Hepatocyte (in vitro differentiated cells): ENCODE data around the gene BIRC2. TPM values are rescaled to one million over a fixed set of nuclear protein-coding genes. Genes with fewer than 3 reads are reported as not detected.
A peak's percentile ranks its signal among the peaks of the same experiment; 100 is the strongest.
"Not testable (repeated sequence)": the region's sequence is repeated elsewhere in the genome, so short reads cannot be mapped to it uniquely, and the experiment has no call there.

Experiments used
- DNase-seq: peaks from one replicate; pipeline ENCODE4 v3.0.0-alpha.2; 2016; ENCODE audit warnings: low spot score
- H2AFZ ChIP-seq: fragments of 200-600 bp; sonication (generic); 2 replicates; pipeline ENCODE4 v1.6.0; 2016; ENCODE audit warnings: antibody characterized with exemption, mild to moderate bottlenecking
- H3K27ac ChIP-seq: fragments of 200-600 bp; sonication (generic); 2 replicates; pipeline ENCODE4 v1.5.1; 2016; ENCODE audit warnings: mild to moderate bottlenecking
- H3K27me3 ChIP-seq: fragments of 200-600 bp; sonication (generic); 2 replicates; pipeline ENCODE4 v1.6.1; 2016
- H3K36me3 ChIP-seq: fragments of 200-600 bp; sonication (generic); replicated peaks from 2 replicates; pipeline ENCODE4 v1.5.1; 2016; ENCODE audit warnings: low read depth; ENCODE audit not compliant: insufficient read depth
- H3K4me1 ChIP-seq: fragments of 200-600 bp; sonication (generic); 2 replicates; pipeline ENCODE4 v1.5.1; 2016; ENCODE audit warnings: mild to moderate bottlenecking, moderate library complexity; ENCODE audit not compliant: insufficient read depth
- H3K4me2 ChIP-seq: fragments of 200-600 bp; sonication (generic); 2 replicates; pipeline ENCODE4 v1.6.0; 2016
- H3K4me3 ChIP-seq: fragments of 200-600 bp; sonication (generic); 2 replicates; pipeline ENCODE4 v1.5.1; 2016; ENCODE audit warnings: mild to moderate bottlenecking
- H3K79me2 ChIP-seq: fragments of 200-600 bp; sonication (generic); 2 replicates; pipeline ENCODE4 v1.6.0; 2017; ENCODE audit warnings: mild to moderate bottlenecking
- H3K9me2 ChIP-seq: fragments of 200-600 bp; sonication (generic); replicated peaks from 2 replicates; pipeline ENCODE4 v1.6.0; 2017; ENCODE audit warnings: mild to moderate bottlenecking; ENCODE audit not compliant: insufficient read depth
- H3K9me3 ChIP-seq: fragments of 200-600 bp; sonication (generic); 2 replicates; pipeline ENCODE4 v1.5.1; 2016; ENCODE audit warnings: low read depth, mild to moderate bottlenecking
- H4K20me1 ChIP-seq: fragments of 200-600 bp; sonication (generic); 2 replicates; pipeline ENCODE4 v1.6.0; 2016; ENCODE audit warnings: mild to moderate bottlenecking; ENCODE audit not compliant: insufficient read depth, poor library complexity, severe bottlenecking
- CTCF ChIP-seq: fragments of 200-600 bp; sonication (generic); IDR thresholded peaks from 2 replicates; pipeline ENCODE4 v1.5.1; 2016; ENCODE audit warnings: antibody characterized with exemption, mild to moderate bottlenecking; ENCODE audit not compliant: poor library complexity
- EZH2 ChIP-seq: fragments of 200-600 bp; sonication (generic); IDR thresholded peaks from 2 replicates; pipeline ENCODE4 v1.6.1; 2016; ENCODE audit warnings: antibody characterized with exemption, mild to moderate bottlenecking, borderline replicate concordance
- EZH2phosphoT487 ChIP-seq: fragments of 200-600 bp; sonication (generic); IDR thresholded peaks from one replicate; pipeline ENCODE4 v1.6.1; 2018; ENCODE audit warnings: antibody characterized with exemption, mild to moderate bottlenecking, low read depth, moderate library complexity; ENCODE audit not compliant: unreplicated experiment, severe bottlenecking
- WGBS: methylation state at CpG from one replicate; pipeline ENCODE4 v1.1.6; 2016; ENCODE audit warnings: low lambda C conversion rate; ENCODE audit errors: missing lambda C conversion rate; 5-methylcytosine and 5-hydroxymethylcytosine counted together
- polyA plus RNA-seq: library from polyadenylated mRNA; unstranded; fragments of >200 nt; fragmentation: Nextera tagmentation; extraction: Ambion mirVana; gene quantifications from 2 replicates; pipeline ENCODE4 v1.2.1, GENCODE V29; 2016
- total RNA-seq: library from RNA; depleted of rRNA; stranded (reverse); fragments of >200 nt; gene quantifications from 2 replicates; pipeline ENCODE4 v1.2.3, GENCODE V29; 2014

BIRC2 gene
- total RNA-seq (85.7 and 96.8 TPM in 2 replicates), polyA plus RNA-seq (37.7 and 42.1 TPM in 2 replicates)

- Histone ChIP-seq H3K4me2 (peak within 1 kb of the TSS; percentile 82), H3K9me2 (no peaks in the 10 kb centered on the region), H3K36me3 (no peaks in the 10 kb centered on the region), H3K9me3 (no peaks in the 10 kb centered on the region), H2AFZ (peak within 1 kb of the TSS; percentile 79), H3K79me2 (peaks cover 49% of the 10 kb centered on the region), H3K4me1 (peaks cover 15% of the 10 kb centered on the region), H4K20me1 (peaks cover 13% of the 10 kb centered on the region), H3K4me3 (peak within 1 kb of the TSS; percentile 77), H3K27me3 (no peaks in the 10 kb centered on the region), H3K27ac (peak within 1 kb of the TSS; percentile 99)
- TF ChIP-seq EZH2phosphoT487 (no peak), CTCF (peak; percentile 78), EZH2 (no peak)
- 1% methylated on average over 63 of the region's 77 CpGs for WGBS
- peak; percentile 98 for DNase-seq
Measured at GRCh38 chr11:102346748-102347461, at the start of gene BIRC2. BIRC2 (plus strand) TSS chr11:102347214; CDS start chr11:102349855, 2,641 bp downstream.

- not testable (repeated sequence) for H3K27me3 ChIP-seq, H3K79me2 ChIP-seq, H3K4me2 ChIP-seq, H3K9me2 ChIP-seq, H3K36me3 ChIP-seq, H3K4me3 ChIP-seq, H2AFZ ChIP-seq, H4K20me1 ChIP-seq, H3K4me1 ChIP-seq, H3K27ac ChIP-seq, H3K9me3 ChIP-seq, DNase-seq
- WGBS = 76% methylated on average over 2 of the region's 2 CpGs
Measured at GRCh38 chr11:102300837-102301236, 46.2 kb upstream of the BIRC2 start.

GRCh38 chr11:102302241-102302640 is 44.8 kb upstream of the BIRC2 start:
- DNase-seq = no peak
- no peaks in the 10 kb centered on the region for H4K20me1 ChIP-seq
- H3K9me3 ChIP-seq = no peaks in the 10 kb centered on the region
- H3K27me3 ChIP-seq = no peaks in the 10 kb centered on the region
- no peaks in the 10 kb centered on the region for H3K9me2 ChIP-seq
- H2AFZ ChIP-seq = no peak overlapping the region
- H3K4me1 ChIP-seq = peaks cover 15% of the 10 kb centered on the region
- H3K36me3 ChIP-seq = no peaks in the 10 kb centered on the region
- 90% methylated on average over 1 of the region's 1 CpG for WGBS
- H3K79me2 ChIP-seq = no peaks in the 10 kb centered on the region
- no peak overlapping the region for H3K4me3 ChIP-seq
- no peak overlapping the region for H3K27ac ChIP-seq
- TF ChIP-seq EZH2phosphoT487 = no peak
- TF ChIP-seq CTCF = no peak
- TF ChIP-seq EZH2 = no peak
- no peak overlapping the region for H3K4me2 ChIP-seq

GRCh38 chr11:102304686-102305085 is 42.3 kb upstream of the BIRC2 start:
- no peak for TF ChIP-seq CTCF
- no peak for TF ChIP-seq EZH2phosphoT487
- no peak for TF ChIP-seq EZH2
- no peaks in the 10 kb centered on the region for H3K36me3 ChIP-seq
- WGBS = 99% methylated on average over 4 of the region's 4 CpGs

More at GRCh38 chr11:102304686-102305085, 42.3 kb upstream of the BIRC2 start:
- no peak for DNase-seq
- no peaks in the 10 kb centered on the region for H3K27me3 ChIP-seq
- no peaks in the 10 kb centered on the region for H3K9me3 ChIP-seq
- peaks cover 15% of the 10 kb centered on the region for H3K4me1 ChIP-seq
- H3K4me3 ChIP-seq = no peak overlapping the region
- H3K27ac ChIP-seq = no peak overlapping the region
- H4K20me1 ChIP-seq = no peaks in the 10 kb centered on the region
- H3K4me2 ChIP-seq = no peak overlapping the region
- no peaks in the 10 kb centered on the region for H3K79me2 ChIP-seq
- H2AFZ ChIP-seq = no peak overlapping the region
- no peaks in the 10 kb centered on the region for H3K9me2 ChIP-seq
